Measurements from ENCODE around the gene GRIN1. TPM values are rescaled to one million over a fixed set of nuclear protein-coding genes. Genes with fewer than 3 reads are reported as not detected.

GRIN1 gene
- total and polyA plus RNA-seq, 2 of the 13 experiments (the other 11 are each of a cell fraction or from before 2014, with no cell fraction given), result 0.13 TPM; not detected in 1

DNA sequence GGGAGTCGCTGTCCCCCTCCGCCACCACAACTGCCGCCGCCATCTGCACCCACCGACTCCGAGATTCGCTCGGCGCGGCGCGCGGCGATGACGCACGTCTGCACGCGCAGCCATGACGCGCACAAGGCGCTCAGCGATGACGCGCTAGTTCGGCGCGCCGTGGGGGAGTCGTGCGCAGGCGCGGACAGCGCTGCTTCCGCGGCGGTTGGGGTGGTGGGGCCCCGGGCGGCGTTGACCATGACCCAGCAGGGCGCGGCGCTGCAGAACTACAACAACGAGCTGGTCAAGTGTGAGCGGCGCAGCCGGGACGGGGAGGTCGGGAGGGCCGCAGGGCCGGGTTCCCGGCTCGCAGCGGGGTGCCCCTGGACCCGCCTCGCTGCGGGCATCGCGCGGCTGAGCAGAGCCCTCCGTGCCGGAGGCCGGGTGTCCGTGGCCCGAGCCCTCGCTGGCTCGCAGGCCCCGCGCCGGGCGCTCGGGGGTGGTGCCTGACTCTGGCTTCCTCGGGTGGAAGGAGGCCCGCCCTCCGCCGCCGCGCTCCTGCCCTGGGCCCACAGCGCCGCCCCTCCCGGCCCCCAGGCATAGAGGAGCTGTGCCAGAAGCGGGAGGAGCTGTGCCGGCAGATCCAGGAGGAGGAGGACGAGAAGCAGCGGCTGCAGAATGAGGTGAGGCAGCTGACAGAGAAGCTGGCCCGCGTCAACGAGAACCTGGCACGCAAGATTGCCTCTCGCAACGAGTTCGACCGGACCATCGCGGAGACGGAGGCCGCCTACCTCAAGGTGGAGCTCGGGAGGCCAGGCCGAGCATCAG lies 49.7 kb downstream of the GRIN1 start, which contains the start of the genes ANAPC2 and SSNA1 (continued):
- TF ChIP-seq ETS1 (CRISPR knock-in tag; IDR thresholded peaks at IDR 0.05) (no peak), ZNF138 (CRISPR knock-in tag; IDR thresholded peaks at IDR 0.05; ENCODE audit: low read depth) (peak; percentile 53; the same call in 1 of the 2 replicates), PRPF4 (IDR thresholded peaks at IDR 0.05; ENCODE audit: low read depth, low read length, poor library complexity, severe bottlenecking) (no peak), ZSCAN20 (CRISPR knock-in tag; IDR thresholded peaks at IDR 0.05; ENCODE audit: borderline replicate concordance) (peak; percentile 74; the same call in 1 of the 2 replicates), EZH2 (conservative IDR thresholded peaks at IDR 0.05; ENCODE audit: low read depth, low read length) (no peak), HNF4G (IDR thresholded peaks at IDR 0.05; ENCODE audit: borderline replicate concordance, low read depth, low read length) (peak; percentile 56; the same call in 1 of the 2 replicates), HNF4G (CRISPR knock-in tag; IDR thresholded peaks at IDR 0.05; ENCODE audit: borderline replicate concordance, low read depth) (no peak), DBP (CRISPR knock-in tag; IDR thresholded peaks at IDR 0.05; ENCODE audit: not compliant biosample characterization) (no peak), ZBED4 (CRISPR knock-in tag; IDR thresholded peaks at IDR 0.05; ENCODE audit: borderline replicate concordance) (peak; percentile 49; the same call in 1 of the 2 replicates), MTF1 (CRISPR knock-in tag; IDR thresholded peaks at IDR 0.05) (peak; percentile 21; the same call in 1 of the 2 replicates), PHF21A (CRISPR knock-in tag; IDR thresholded peaks at IDR 0.05) (peak; percentile 53), SNAPC2 (CRISPR knock-in tag; IDR thresholded peaks at IDR 0.05) (no peak), SATB2 (CRISPR knock-in tag; IDR thresholded peaks at IDR 0.05) (0 out of 2 replicates have a peak, but pooled peaks have one; percentile 25), ZNF251 (CRISPR knock-in tag; IDR thresholded peaks at IDR 0.05) (no peak), ZBTB1 (CRISPR knock-in tag; IDR thresholded peaks at IDR 0.05; ENCODE audit: borderline replicate concordance) (no peak), TCF12 (IDR thresholded peaks at IDR 0.05) (no peak), TCF12 (CRISPR knock-in tag; IDR thresholded peaks at IDR 0.05) (peak; percentile 8; the same call in 1 of the 2 replicates)
- TF ChIP-seq, protein P1, sequence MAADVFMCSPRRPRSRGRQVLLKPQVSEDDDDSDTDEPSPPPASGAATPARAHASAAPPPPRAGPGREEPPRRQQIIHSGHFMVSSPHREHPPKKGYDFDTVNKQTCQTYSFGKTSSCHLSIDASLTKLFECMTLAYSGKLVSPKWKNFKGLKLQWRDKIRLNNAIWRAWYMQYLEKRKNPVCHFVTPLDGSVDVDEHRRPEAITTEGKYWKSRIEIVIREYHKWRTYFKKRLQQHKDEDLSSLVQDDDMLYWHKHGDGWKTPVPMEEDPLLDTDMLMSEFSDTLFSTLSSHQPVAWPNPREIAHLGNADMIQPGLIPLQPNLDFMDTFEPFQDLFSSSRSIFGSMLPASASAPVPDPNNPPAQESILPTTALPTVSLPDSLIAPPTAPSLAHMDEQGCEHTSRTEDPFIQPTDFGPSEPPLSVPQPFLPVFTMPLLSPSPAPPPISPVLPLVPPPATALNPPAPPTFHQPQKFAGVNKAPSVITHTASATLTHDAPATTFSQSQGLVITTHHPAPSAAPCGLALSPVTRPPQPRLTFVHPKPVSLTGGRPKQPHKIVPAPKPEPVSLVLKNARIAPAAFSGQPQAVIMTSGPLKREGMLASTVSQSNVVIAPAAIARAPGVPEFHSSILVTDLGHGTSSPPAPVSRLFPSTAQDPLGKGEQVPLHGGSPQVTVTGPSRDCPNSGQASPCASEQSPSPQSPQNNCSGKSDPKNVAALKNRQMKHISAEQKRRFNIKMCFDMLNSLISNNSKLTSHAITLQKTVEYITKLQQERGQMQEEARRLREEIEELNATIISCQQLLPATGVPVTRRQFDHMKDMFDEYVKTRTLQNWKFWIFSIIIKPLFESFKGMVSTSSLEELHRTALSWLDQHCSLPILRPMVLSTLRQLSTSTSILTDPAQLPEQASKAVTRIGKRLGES (CRISPR knock-in tag; IDR thresholded peaks at IDR 0.05; ENCODE audit: borderline replicate concordance), result no peak
- TF ChIP-seq, protein P2, sequence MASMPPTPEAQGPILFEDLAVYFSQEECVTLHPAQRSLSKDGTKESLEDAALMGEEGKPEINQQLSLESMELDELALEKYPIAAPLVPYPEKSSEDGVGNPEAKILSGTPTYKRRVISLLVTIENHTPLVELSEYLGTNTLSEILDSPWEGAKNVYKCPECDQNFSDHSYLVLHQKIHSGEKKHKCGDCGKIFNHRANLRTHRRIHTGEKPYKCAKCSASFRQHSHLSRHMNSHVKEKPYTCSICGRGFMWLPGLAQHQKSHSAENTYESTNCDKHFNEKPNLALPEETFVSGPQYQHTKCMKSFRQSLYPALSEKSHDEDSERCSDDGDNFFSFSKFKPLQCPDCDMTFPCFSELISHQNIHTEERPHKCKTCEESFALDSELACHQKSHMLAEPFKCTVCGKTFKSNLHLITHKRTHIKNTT (CRISPR knock-in tag; IDR thresholded peaks at IDR 0.05), result peak; percentile 84; the same call in 1 of the 2 replicates

Measured in HepG2 (cell line).